A673 (cell line): Measurements from ENCODE around the gene SPINT1. TPM values are rescaled to one million over a fixed set of nuclear protein-coding genes. Genes with fewer than 3 reads are reported as not detected.

Experiments
- BruUV-seq: library from RNA; stranded (reverse); fragments of 400-500 nt; replicated peaks from 2 replicates; lab custom pipeline; 2021; lab: Mats Ljungman, UMichigan
- CTCF ChIA-PET: fragments of 300-600 bp; sonication (Branson Sonifier 250); formaldehyde crosslinking; loops from one replicate; lab custom pipeline; 2022; ENCODE audit warnings: antibody characterized with exemption; lab: Charles Lee
- POLR2A ChIA-PET: fragments of 300-600 bp; sonication (Branson Sonifier 250); formaldehyde crosslinking; loops from one replicate; lab custom pipeline; 2022; ENCODE audit warnings: antibody characterized with exemption; ENCODE audit not compliant: low non-redundant PET; lab: Charles Lee
- DNase-seq: peaks from one replicate; pipeline ENCODE4 v3.0.0-alpha.2; 2015; ENCODE audit warnings: low spot score
- H3K27ac ChIP-seq: fragments of 200-600 bp; sonication (generic); 2 replicates; pipeline ENCODE4 v1.5.1; 2016; ENCODE audit warnings: mixed run types, low read depth, mild to moderate bottlenecking, mixed read lengths, antibody characterized with exemption, low read length; ENCODE audit not compliant: poor library complexity, severe bottlenecking
- H3K27me3 ChIP-seq: fragments of 200-600 bp; sonication (generic); replicated peaks from 2 replicates; pipeline ENCODE4 v1.6.1; 2017; ENCODE audit warnings: mixed run types, low read depth, mild to moderate bottlenecking, mixed read lengths, antibody characterized with exemption, low read length; ENCODE audit not compliant: insufficient read depth, poor library complexity
- H3K36me3 ChIP-seq: fragments of 200-600 bp; sonication (generic); 2 replicates; pipeline ENCODE4 v1.6.1; 2016; ENCODE audit warnings: mixed run types, mild to moderate bottlenecking, mixed read lengths, antibody characterized with exemption, low read length; ENCODE audit not compliant: insufficient read depth, poor library complexity, severe bottlenecking
- H3K4me1 ChIP-seq: fragments of 200-600 bp; sonication (generic); 2 replicates; pipeline ENCODE4 v1.6.1; 2017; ENCODE audit warnings: mixed run types, mild to moderate bottlenecking, mixed read lengths, antibody characterized with exemption, low read length; ENCODE audit not compliant: insufficient read depth, poor library complexity, severe bottlenecking
- H3K4me3 ChIP-seq: fragments of 200-600 bp; sonication (generic); 2 replicates; pipeline ENCODE4 v1.5.1; 2016; ENCODE audit warnings: low read depth, mixed run types, mild to moderate bottlenecking, mixed read lengths, low read length; ENCODE audit not compliant: poor library complexity, severe bottlenecking
- H3K9me3 ChIP-seq: fragments of 200-600 bp; sonication (generic); 2 replicates; pipeline ENCODE4 v1.6.1; 2016; ENCODE audit warnings: mixed run types, low read depth, mild to moderate bottlenecking, mixed read lengths, antibody characterized with exemption, low read length; ENCODE audit not compliant: poor library complexity, severe bottlenecking
- CTCF ChIP-seq: fragments of 300-800, 200-600 bp; sonication (generic); conservative IDR thresholded peaks from 2 replicates; pipeline ENCODE4 v1.5.1; 2017; ENCODE audit warnings: low read depth, mild to moderate bottlenecking, antibody characterized with exemption, low read length, moderate library complexity, mixed read lengths
- EZH2 ChIP-seq: fragments of 200-600 bp; sonication (generic); IDR thresholded peaks from 2 replicates; pipeline ENCODE4 v1.6.1; 2017; ENCODE audit warnings: borderline replicate concordance, low read depth, mild to moderate bottlenecking, mixed read lengths, antibody characterized with exemption, low read length; ENCODE audit not compliant: poor library complexity, severe bottlenecking
- intact Hi-C: fragments of 100-400 bp; cut with micrococcal nuclease; formaldehyde crosslinking; loops from one replicate; pipeline ENCODE4 v1.10.0; 2022; ENCODE audit not compliant: unreplicated experiment
- total RNA-seq: library from RNA; stranded (reverse); gene quantifications from 2 replicates; pipeline ENCODE4 v1.2.3, GENCODE V29; 2021

Gene SPINT1
- total RNA-seq, 1 experiment from 2014 or later, result 1.9 TPM

- Histone ChIP-seq H3K4me3 (peak within 1 kb of the TSS; percentile 95), H3K27me3 (no peaks in the 10 kb centered on the region), H3K9me3 (no peaks in the 10 kb centered on the region), H3K36me3 (peaks cover 5% of the 10 kb centered on the region), H3K4me1 (peaks cover 6% of the 10 kb centered on the region), H3K27ac (peak within 1 kb of the TSS; percentile 79)
- intact Hi-C loops, result loop anchor here (1.0 to 2.0 kb wide), 4 partner anchors 35 to 305 kb away; no protein-coding TSS in a partner anchor
- peak; percentile 87 for TF ChIP-seq CTCF
- TF ChIP-seq EZH2, result no peak
- POLR2A ChIA-PET, result no interaction called here
- BruUV-seq, result no TSS peak
- peak; percentile 98 for DNase-seq
- CTCF ChIA-PET, result interaction anchor here (0.5 to 3.0 kb wide), 13 partner anchors 10 to 1403 kb away, joined by 3 to 103 read pairs (median 5); partner anchors contain the start of genes RHOV and RPUSD2
Observed at GRCh38 chr15:40893733-40894680, 50.2 kb downstream of the SPINT1 start, which contains the start of gene VPS18. Gene VPS18, plus strand, starts transcription at chr15:40894450. Its CDS starts 319 bp downstream, at chr15:40894769.

DNA sequence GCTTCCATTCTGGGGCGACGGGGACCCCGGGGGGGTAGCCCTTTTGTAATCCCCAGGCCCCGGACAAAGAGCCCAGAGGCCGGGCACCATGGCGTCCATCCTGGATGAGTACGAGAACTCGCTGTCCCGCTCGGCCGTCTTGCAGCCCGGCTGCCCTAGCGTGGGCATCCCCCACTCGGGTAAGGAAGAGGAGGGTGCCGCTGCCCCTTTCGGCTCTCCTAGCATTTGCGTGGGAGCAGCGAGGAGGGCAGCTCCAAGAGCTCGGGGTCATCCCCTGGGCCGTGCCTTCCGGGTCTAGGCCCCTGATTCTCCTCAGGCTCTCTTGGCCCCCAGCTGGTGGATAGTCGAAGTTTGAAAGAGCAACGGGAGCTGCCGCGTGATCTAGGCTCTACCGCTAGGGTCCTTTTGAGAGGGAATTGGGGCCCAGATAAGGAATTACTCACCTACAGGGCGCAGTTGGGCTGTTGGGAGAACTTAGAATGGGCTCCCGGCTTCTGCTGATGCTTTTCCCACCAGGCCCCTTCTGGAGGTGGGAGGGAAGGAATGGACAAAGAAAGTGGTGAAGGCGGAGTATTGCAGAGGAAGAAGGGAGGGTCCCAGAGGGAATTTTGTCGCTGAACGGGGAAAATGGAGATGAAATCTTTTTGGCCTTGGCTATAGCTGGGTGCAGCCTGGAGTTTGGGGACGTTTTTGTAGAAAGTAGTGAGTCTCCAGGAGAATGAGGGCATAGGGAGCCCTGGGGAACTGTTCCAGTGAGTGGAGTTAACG, 51.0 kb downstream of the SPINT1 start:
- H3K4me1 ChIP-seq, result peaks cover 6% of the 10 kb centered on the region
- H3K36me3 ChIP-seq, result peaks cover 9% of the 10 kb centered on the region
- ChIA-PET POLR2A (interaction anchor here (0.5 kb wide), 1 partner anchor 9 kb away, joined by 7 read pairs; no protein-coding TSS in a partner anchor), CTCF (interaction anchor here (0.6 to 3.0 kb wide), 11 partner anchors 9 to 1402 kb away, joined by 3 to 103 read pairs (median 5); partner anchors contain the start of gene RHOV)
- H3K4me3 ChIP-seq, result peak overlapping the region; percentile 95
- BruUV-seq, result TSS peak; percentile 75
- intact Hi-C loops, result loop anchor here (1.0 kb wide), 1 partner anchor 36 kb away; no protein-coding TSS in a partner anchor
- H3K9me3 ChIP-seq, result no peaks in the 10 kb centered on the region
- peak overlapping the region; percentile 79 for H3K27ac ChIP-seq
- TF ChIP-seq EZH2 (no peak), CTCF (peak; percentile 47)
- DNase-seq, result peak; percentile 87
- H3K27me3 ChIP-seq, result no peaks in the 10 kb centered on the region

GRCh38 chr15:40899536-40900207, 55.8 kb downstream of the SPINT1 start:
- TF ChIP-seq EZH2 (no peak), CTCF (no peak)
- BruUV-seq, result no TSS peak
- no peak overlapping the region for H3K27ac ChIP-seq
- H3K9me3 ChIP-seq, result no peaks in the 10 kb centered on the region
- CTCF ChIA-PET, result no interaction called here
- H3K4me3 ChIP-seq, result no peak overlapping the region
- POLR2A ChIA-PET, result no interaction called here
- intact Hi-C loops, result no loop called here
- peaks cover 6% of the 10 kb centered on the region for H3K4me1 ChIP-seq
- no peaks in the 10 kb centered on the region for H3K27me3 ChIP-seq
- peaks cover 28% of the 10 kb centered on the region for H3K36me3 ChIP-seq
- DNase-seq, result no peak
